IMR-90 (cell line): ENCODE data around the gene SENP6. TPM values are rescaled to one million over a fixed set of nuclear protein-coding genes. Genes with fewer than 3 reads are reported as not detected.
A peak's percentile ranks its signal among the peaks of the same experiment; 100 is the strongest.

Experiments
- ATAC-seq: fragments of 200-7000 bp; cut with Tn5 transposase; 2 replicates; pipeline ENCODE4 v1.9.1; 2020; ENCODE audit warnings: low read depth, mild to moderate bottlenecking, moderate library complexity
- BruUV-seq: library from RNA; stranded (reverse); fragments of 400-500 nt; replicated peaks from 2 replicates; lab custom pipeline; 2021; lab: Mats Ljungman, UMichigan
- CTCF ChIA-PET: fragments of 300-600 bp; formaldehyde crosslinking; extraction: SDS; loops from one replicate; lab custom pipeline; 2021; ENCODE audit warnings: antibody characterized with exemption; lab: Yijun Ruan, JAX
- POLR2A ChIA-PET: fragments of 300-600 bp; sonication (Branson Sonifier 250); formaldehyde crosslinking; loops from one replicate; lab custom pipeline; 2022; ENCODE audit warnings: antibody characterized with exemption; ENCODE audit not compliant: unreplicated experiment; lab: Charles Lee
- DNase-seq: peaks from one replicate; pipeline ENCODE4 v3.0.0; 2013
- H2AFZ ChIP-seq: replicated peaks from 2 replicates; pipeline ENCODE3; 2013; ENCODE audit warnings: low read length, mild to moderate bottlenecking; ENCODE audit not compliant: poor library complexity
- H2AK5ac ChIP-seq: 2 replicates; pipeline ENCODE4 v1.6.1; 2013; ENCODE audit warnings: low read depth, low read length, inconsistent platforms
- H2AK9ac ChIP-seq: replicated peaks from 2 replicates; pipeline ENCODE3; 2013; ENCODE audit warnings: mild to moderate bottlenecking, low read depth, low read length, moderate library complexity; ENCODE audit not compliant: poor library complexity
- H2BK120ac ChIP-seq: 2 replicates; pipeline ENCODE4 v1.6.1; 2013; ENCODE audit warnings: low read depth, low read length, inconsistent platforms
- H2BK15ac ChIP-seq: 3 replicates; pipeline ENCODE4 v1.6.1; 2013; ENCODE audit warnings: low read depth, low read length, inconsistent platforms
- H2BK20ac ChIP-seq: 2 replicates; pipeline ENCODE4 v1.6.1; 2013; ENCODE audit warnings: low read depth, mild to moderate bottlenecking, inconsistent platforms, low read length, moderate library complexity
- H2BK5ac ChIP-seq: 2 replicates; pipeline ENCODE4 v1.6.1; 2013; ENCODE audit warnings: mild to moderate bottlenecking, low read depth, low read length, inconsistent platforms; ENCODE audit not compliant: poor library complexity, severe bottlenecking
- H3K14ac ChIP-seq: replicated peaks from 2 replicates; pipeline ENCODE4 v1.6.1; 2013; ENCODE audit warnings: low read depth, low read length, inconsistent platforms
- H3K18ac ChIP-seq: 2 replicates; pipeline ENCODE4 v1.6.1; 2013; ENCODE audit warnings: low read depth, low read length, control low read depth
- H3K23ac ChIP-seq: 2 replicates; pipeline ENCODE4 v1.6.1; 2013; ENCODE audit warnings: low read depth, low read length, inconsistent platforms
- H3K27ac ChIP-seq: 2 replicates; pipeline ENCODE4 v1.5.1; 2013; ENCODE audit warnings: mild to moderate bottlenecking, control low read depth, low read length; ENCODE audit not compliant: insufficient read depth
- H3K27me3 ChIP-seq: 2 replicates; pipeline ENCODE4 v1.6.1; 2013; ENCODE audit warnings: low read length; ENCODE audit not compliant: control insufficient read depth, insufficient read depth
- H3K36me3 ChIP-seq: 2 replicates; pipeline ENCODE4 v1.6.1; 2013; ENCODE audit warnings: low read length, mixed read lengths; ENCODE audit not compliant: control insufficient read depth, insufficient read depth
- H3K4ac ChIP-seq: 2 replicates; pipeline ENCODE4 v1.6.1; 2013; ENCODE audit warnings: low read depth, low read length, inconsistent platforms
- H3K4me1 ChIP-seq: 2 replicates; pipeline ENCODE4 v1.6.1; 2013; ENCODE audit warnings: low read length, mixed read lengths; ENCODE audit not compliant: control insufficient read depth, insufficient read depth
- H3K4me2 ChIP-seq: 2 replicates; pipeline ENCODE4 v1.6.1; 2013; ENCODE audit warnings: low read depth, mild to moderate bottlenecking, control low read depth, low read length, moderate library complexity
- H3K4me3 ChIP-seq: 2 replicates; pipeline ENCODE4 v1.5.1; 2013; ENCODE audit warnings: low read depth, mild to moderate bottlenecking, control low read depth, low read length, moderate library complexity; ENCODE audit not compliant: insufficient read depth
- H3K56ac ChIP-seq: 2 replicates; pipeline ENCODE4 v1.6.1; 2013; ENCODE audit warnings: low read length, inconsistent platforms; ENCODE audit not compliant: insufficient read depth; ENCODE audit errors: extremely low read depth
- H3K79me1 ChIP-seq, 2 experiments: 2 replicates each; pipeline ENCODE4 v1.6.1; 2013; ENCODE audit warnings: low read length in 2 of 2, inconsistent platforms in 1 of 2, low read depth in 1 of 2
- H3K9ac ChIP-seq: 2 replicates; pipeline ENCODE4 v1.6.1; 2013; ENCODE audit warnings: low read depth, low read length, control low read depth
- H3K9me1 ChIP-seq: 2 replicates; pipeline ENCODE4 v1.6.1; 2013; ENCODE audit warnings: low read length, inconsistent platforms; ENCODE audit not compliant: insufficient read depth
- H3K9me3 ChIP-seq: 2 replicates; pipeline ENCODE4 v1.6.1; 2013; ENCODE audit warnings: low read length; ENCODE audit not compliant: control insufficient read depth, insufficient read depth
- H4K20me1 ChIP-seq: 2 replicates; pipeline ENCODE4 v1.6.1; 2013; ENCODE audit warnings: low read length, inconsistent platforms; ENCODE audit not compliant: insufficient read depth
- H4K5ac ChIP-seq: 2 replicates; pipeline ENCODE4 v1.6.1; 2013; ENCODE audit warnings: mild to moderate bottlenecking, low read depth, low read length, control low read depth
- H4K8ac ChIP-seq, 2 experiments: 2 replicates each; pipeline ENCODE4 v1.6.1; 2013; ENCODE audit warnings: low read depth in 2 of 2, low read length in 2 of 2, control low read depth in 1 of 2, inconsistent platforms in 1 of 2
- H4K91ac ChIP-seq: 2 replicates; pipeline ENCODE4 v1.6.1; 2013; ENCODE audit warnings: low read depth, low read length, inconsistent platforms; ENCODE audit not compliant: insufficient read depth
- RCOR1 ChIP-seq: IDR thresholded peaks from 2 replicates; pipeline ENCODE4 v1.6.1; 2012; ENCODE audit warnings: mild to moderate bottlenecking, low read length, improper control_type of control experiment; ENCODE audit not compliant: insufficient replicate concordance
- RFX5 ChIP-seq: IDR thresholded peaks from 2 replicates; pipeline ENCODE4 v1.8.0; 2012; ENCODE audit warnings: low read depth, mild to moderate bottlenecking, low read length, moderate library complexity
- WGBS, 2 experiments: methylation state at CpG; one replicate each; pipeline versions ENCODE4 v1.1.5 to v1.1.7; 2013; ENCODE audit warnings: missing lambda C conversion rate in 2 of 2; ENCODE audit not compliant: insufficient read length in 1 of 2; ENCODE audit errors: extremely low coverage in 2 of 2; 5-methylcytosine and 5-hydroxymethylcytosine counted together
- dilution Hi-C: fragments of 300-500 bp; cut with HindIII; formaldehyde crosslinking; loops from one replicate; pipeline ENCODE4 v1.14.3; 2018; ENCODE audit warnings: low sequenced_read_pairs; ENCODE audit not compliant: unreplicated experiment
- in situ Hi-C: fragments of 300-500 bp; cut with MboI; formaldehyde crosslinking; loops from 3 replicates; pipeline ENCODE4 v1.14.3; 2019; ENCODE audit warnings: low sequenced_read_pairs, inconsistent platforms, mixed read lengths
- intact Hi-C: fragments of 100-400 bp; cut with micrococcal nuclease; formaldehyde crosslinking; loops from 2 replicates; pipeline ENCODE4 v1.10.0; 2022
- polyA plus RNA-seq, 3 experiments: library from polyadenylated mRNA; depleted of rRNA; stranded (reverse); fragments of >200 nt; gene quantifications; 2 replicates each; pipeline ENCODE4 v1.2.3, GENCODE V29; 2012; ENCODE audit warnings: low replicate concordance in 1 of 3
- total RNA-seq: library from RNA; depleted of rRNA; stranded (reverse); fragments of >200 nt; gene quantifications from 2 replicates; pipeline ENCODE4 v1.2.3, GENCODE V29; 2012

The SENP6 gene
- total and polyA plus RNA-seq, 2 of the 4 experiments (the other 2 are of a cell fraction), result 23.1 to 25.8 TPM

- H2BK120ac ChIP-seq, result no peak overlapping the region
- no peak overlapping the region for H3K4me3 ChIP-seq
- H3K27me3 ChIP-seq, result no peaks in the 10 kb centered on the region
- H4K8ac ChIP-seq, result no peak overlapping the region
- H3K27ac ChIP-seq, result no peak overlapping the region
- H4K91ac ChIP-seq, result no peak overlapping the region
- no peak overlapping the region for H3K14ac ChIP-seq
- peaks cover 10% of the 10 kb centered on the region for H3K36me3 ChIP-seq
- no peak overlapping the region for H4K5ac ChIP-seq
- H2AFZ ChIP-seq, result no peak overlapping the region
- no TSS peak for BruUV-seq
- 86% methylated on average over 1 of the region's 7 CpGs; no CpG with 5 or more reads in 1 of the 2 experiments for WGBS, 2 experiments
- H3K23ac ChIP-seq, result no peak overlapping the region
- H3K18ac ChIP-seq, result no peak overlapping the region
- H2AK5ac ChIP-seq, result no peak overlapping the region
- H3K56ac ChIP-seq, result no peak overlapping the region
- dilution Hi-C loops (no loop called here), in situ Hi-C loops (no loop called here), intact Hi-C loops (no loop called here)
- no peaks in the 10 kb centered on the region for H3K9me3 ChIP-seq
- DNase-seq (no peak), ATAC-seq (0 out of 2 replicates have a peak, but pooled peaks have one; percentile 22)
- no peak overlapping the region for H2BK20ac ChIP-seq
- H2BK15ac ChIP-seq, result no peak overlapping the region
- peaks cover 10 to 33% of the 10 kb centered on the region in 2 experiments; a peak in 3 of 4 replicates for H3K79me1 ChIP-seq
- peaks cover 53% of the 10 kb centered on the region for H4K20me1 ChIP-seq
- H3K4ac ChIP-seq, result no peak overlapping the region
- CTCF ChIA-PET, result interaction anchor here (0.6 kb wide), 1 partner anchor 10 kb away, joined by 4 read pairs; no protein-coding TSS in a partner anchor
- no peak overlapping the region for H3K9ac ChIP-seq
- peaks cover 7% of the 10 kb centered on the region for H3K4me1 ChIP-seq
- POLR2A ChIA-PET, result no interaction called here
- no peak overlapping the region for H2BK5ac ChIP-seq
- TF ChIP-seq RFX5, result no peak
- TF ChIP-seq RCOR1, result no peak
- no peaks in the 10 kb centered on the region; the same call in 1 of the 2 replicates for H3K9me1 ChIP-seq
- H3K4me2 ChIP-seq, result no peak overlapping the region
- no peak overlapping the region for H2AK9ac ChIP-seq
These were observed 19.0 kb downstream of the SENP6 start for GRCh38 chr6:75620381-75621304.
